ENCODE measurements around the gene ADGRV1. TPM values are rescaled to one million over a fixed set of nuclear protein-coding genes. Genes with fewer than 3 reads are reported as not detected.

The ADGRV1 gene
- total RNA-seq, 1 experiment from 2014 or later = 6.8 TPM

- CTCF ChIA-PET = no interaction called here
- no peaks in the 10 kb centered on the region for H3K4me1 ChIP-seq (ENCODE audit: insufficient read depth, low read length, poor library complexity, severe bottlenecking)
- TF ChIP-seq EZH2 (IDR thresholded peaks at IDR 0.05; ENCODE audit: borderline replicate concordance, low read depth, low read length, poor library complexity, severe bottlenecking) (no peak), CTCF (conservative IDR thresholded peaks at IDR 0.05; ENCODE audit: low read depth, low read length) (no peak)
- H3K36me3 ChIP-seq (ENCODE audit: insufficient read depth, low read length, poor library complexity, severe bottlenecking) = no peaks in the 10 kb centered on the region
- H3K27me3 ChIP-seq (replicated peaks; ENCODE audit: insufficient read depth, low read depth, low read length, poor library complexity) = no peaks in the 10 kb centered on the region
- H3K27ac ChIP-seq (ENCODE audit: low read depth, low read length, poor library complexity, severe bottlenecking) = no peak overlapping the region
- BruUV-seq (replicated peaks) = no TSS peak
- POLR2A ChIA-PET (ENCODE audit: low non-redundant PET) = no interaction called here
- H3K4me3 ChIP-seq (ENCODE audit: low read depth, low read length, poor library complexity, severe bottlenecking) = no peak overlapping the region
- no peak for DNase-seq (ENCODE audit: low spot score)
- no peaks in the 10 kb centered on the region for H3K9me3 ChIP-seq (ENCODE audit: low read depth, low read length, poor library complexity, severe bottlenecking)
- intact Hi-C loops (cut with micrococcal nuclease; ENCODE audit: unreplicated experiment) = no loop called here
These were observed 187.5 kb downstream of the ADGRV1 start for GRCh38 chr5:90746119-90746518.

DNA sequence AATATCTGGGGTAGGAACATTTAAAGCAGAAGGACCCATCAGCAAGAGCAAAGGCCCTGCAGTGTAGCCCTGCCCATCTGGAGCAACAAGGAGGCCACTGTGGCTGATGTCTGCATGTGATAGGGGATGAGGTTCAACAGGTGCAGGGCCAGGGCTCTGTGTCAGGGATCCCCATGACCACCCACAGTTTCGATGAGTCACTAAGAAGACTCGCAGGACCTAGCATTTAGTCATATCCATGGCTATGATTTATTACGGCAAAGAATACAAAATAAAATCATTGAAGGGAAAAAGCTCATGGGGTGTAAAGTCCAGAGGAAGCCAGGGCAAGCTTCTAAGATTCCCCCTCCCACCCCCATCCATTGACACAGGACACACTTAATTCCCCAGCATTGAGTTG is 188.6 kb downstream of the ADGRV1 start:
- intact Hi-C loops (cut with micrococcal nuclease; ENCODE audit: unreplicated experiment) = no loop called here
- BruUV-seq (replicated peaks) = no TSS peak

GRCh38 chr5:90747693-90748092 is 189.1 kb downstream of the ADGRV1 start:
- Histone ChIP-seq H3K4me1 (ENCODE audit: insufficient read depth, low read length, poor library complexity, severe bottlenecking) (no peaks in the 10 kb centered on the region), H3K4me3 (ENCODE audit: low read depth, low read length, poor library complexity, severe bottlenecking) (no peak overlapping the region), H3K9me3 (ENCODE audit: low read depth, low read length, poor library complexity, severe bottlenecking) (no peaks in the 10 kb centered on the region), H3K27ac (ENCODE audit: low read depth, low read length, poor library complexity, severe bottlenecking) (no peak overlapping the region), H3K36me3 (ENCODE audit: insufficient read depth, low read length, poor library complexity, severe bottlenecking) (no peaks in the 10 kb centered on the region), H3K27me3 (replicated peaks; ENCODE audit: insufficient read depth, low read depth, low read length, poor library complexity) (no peaks in the 10 kb centered on the region)
- no TSS peak for BruUV-seq (replicated peaks)
- ChIA-PET POLR2A (ENCODE audit: low non-redundant PET) (no interaction called here), CTCF (no interaction called here)
- intact Hi-C loops (cut with micrococcal nuclease; ENCODE audit: unreplicated experiment) = no loop called here
- DNase-seq (ENCODE audit: low spot score) = peak; percentile 73
- TF ChIP-seq CTCF (conservative IDR thresholded peaks at IDR 0.05; ENCODE audit: low read depth, low read length) (no peak), EZH2 (IDR thresholded peaks at IDR 0.05; ENCODE audit: borderline replicate concordance, low read depth, low read length, poor library complexity, severe bottlenecking) (no peak)

More for the DNA sequence above, 188.6 kb downstream of the ADGRV1 start:
- Histone ChIP-seq H3K36me3 (ENCODE audit: insufficient read depth, low read length, poor library complexity, severe bottlenecking) (no peaks in the 10 kb centered on the region), H3K4me3 (ENCODE audit: low read depth, low read length, poor library complexity, severe bottlenecking) (no peak overlapping the region), H3K4me1 (ENCODE audit: insufficient read depth, low read length, poor library complexity, severe bottlenecking) (no peaks in the 10 kb centered on the region), H3K27ac (ENCODE audit: low read depth, low read length, poor library complexity, severe bottlenecking) (no peak overlapping the region), H3K9me3 (ENCODE audit: low read depth, low read length, poor library complexity, severe bottlenecking) (no peaks in the 10 kb centered on the region), H3K27me3 (replicated peaks; ENCODE audit: insufficient read depth, low read depth, low read length, poor library complexity) (no peaks in the 10 kb centered on the region)
- peak; percentile 4 for DNase-seq (ENCODE audit: low spot score)
- TF ChIP-seq CTCF (conservative IDR thresholded peaks at IDR 0.05; ENCODE audit: low read depth, low read length) (no peak), EZH2 (IDR thresholded peaks at IDR 0.05; ENCODE audit: borderline replicate concordance, low read depth, low read length, poor library complexity, severe bottlenecking) (no peak)
- ChIA-PET CTCF (no interaction called here), POLR2A (ENCODE audit: low non-redundant PET) (no interaction called here)

Measured in A673 (cell line).